Measurements from ENCODE around the gene ZNF768.

The ZNF768 gene

DNA sequence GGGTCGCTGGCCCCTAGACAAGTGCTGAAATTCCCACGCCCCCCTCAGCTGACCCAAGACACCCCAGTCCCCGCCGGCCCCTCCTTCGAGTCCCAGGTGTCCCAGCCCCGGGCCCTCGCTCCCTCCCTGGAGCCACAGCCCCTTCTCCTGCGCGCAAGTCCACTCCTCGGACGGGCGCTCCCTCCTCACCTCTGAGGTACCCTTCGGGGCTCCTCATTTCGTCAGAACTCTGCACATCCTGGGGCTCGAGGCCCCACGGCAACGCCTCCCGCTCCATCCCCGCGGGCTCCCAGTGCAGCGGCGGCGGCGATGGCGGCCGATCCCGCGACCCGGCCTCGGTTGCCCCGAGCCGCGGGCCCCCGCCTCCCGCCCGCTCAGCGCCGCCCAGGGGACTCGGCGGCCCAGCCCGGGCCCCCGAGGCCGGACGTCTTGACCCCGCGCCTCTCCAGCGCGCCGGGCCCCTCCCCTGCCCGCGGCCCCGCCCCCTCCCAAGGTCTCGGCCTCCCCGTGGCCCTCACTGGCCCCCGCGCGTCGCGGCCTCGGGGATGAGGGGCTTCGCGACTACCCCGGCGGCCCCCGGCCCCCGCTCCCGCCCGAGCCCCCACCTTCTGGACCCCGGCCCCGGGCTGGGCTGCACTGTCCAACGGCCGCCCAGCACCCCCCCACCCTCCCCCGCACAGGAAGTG, at the start of gene ZNF768:
Gene ZNF768, minus strand, starts transcription at position 430 of the 686 bp plus-strand sequence. Its CDS starts 153 bp downstream, at position 277.
- no peak for DNase-seq

DNA sequence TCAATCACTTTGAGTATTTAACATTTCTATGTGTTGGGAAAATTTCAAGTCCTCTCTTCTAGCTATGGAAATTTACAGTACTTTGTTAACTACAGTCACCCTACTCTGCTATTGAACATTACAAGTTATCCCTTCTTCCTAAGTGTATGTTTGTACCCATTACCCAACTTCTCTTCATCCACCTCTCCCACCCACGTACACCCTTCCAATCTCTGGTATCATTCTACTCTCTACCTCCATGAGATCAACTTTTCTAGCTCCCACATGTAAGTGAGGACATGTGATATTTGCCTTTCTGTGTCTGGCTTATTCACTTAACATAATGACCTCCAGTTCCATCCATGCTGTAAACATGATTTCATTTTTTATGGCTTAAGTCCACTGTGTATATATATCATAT, 48.3 kb upstream of the ZNF768 start:
- no peak for DNase-seq

DNA sequence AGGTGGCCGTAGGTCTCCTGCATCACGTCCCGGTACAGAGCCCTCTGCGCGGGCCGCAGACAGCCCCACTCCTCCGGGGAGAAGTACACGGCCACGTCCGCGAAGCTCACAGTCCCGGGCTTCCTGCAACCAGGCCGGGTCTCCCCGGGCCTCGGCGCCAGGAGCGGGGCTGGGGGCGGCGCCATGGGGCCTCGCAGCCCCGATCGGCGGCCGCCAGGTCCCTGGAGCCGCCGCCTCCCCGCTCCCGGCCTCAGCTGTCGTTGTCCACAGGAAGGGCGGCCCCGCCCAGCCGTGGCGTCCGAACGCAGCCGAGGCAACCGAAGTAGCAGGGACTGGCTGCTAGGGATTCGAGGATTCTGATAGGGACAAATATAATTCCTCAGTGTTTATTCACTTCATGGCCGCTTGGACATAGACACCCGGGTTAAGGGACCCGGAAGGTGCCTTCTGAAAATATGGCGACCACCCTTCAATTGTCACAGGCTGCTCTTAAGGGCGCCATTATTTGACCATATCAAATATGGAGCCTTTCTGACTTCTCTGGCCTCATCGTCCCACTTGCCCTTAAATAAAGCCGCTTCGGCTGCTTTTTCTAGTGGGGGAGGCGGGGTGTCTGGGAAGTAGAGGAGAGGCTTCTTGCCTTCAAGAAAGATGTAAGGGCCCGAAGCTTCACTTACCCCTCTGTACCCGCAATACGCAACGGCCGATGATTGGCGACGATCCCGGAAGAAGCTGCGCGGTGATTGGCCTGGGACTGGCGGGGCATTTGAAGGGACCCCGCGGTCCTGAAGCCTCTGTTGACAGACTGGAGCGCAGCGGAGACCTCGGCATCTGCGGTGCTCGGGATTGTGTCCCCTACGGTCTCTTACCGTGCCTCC, 45.3 kb upstream of the ZNF768 start, which contains the start of gene ZNF688:
Gene ZNF688, minus strand, starts transcription at position 270 of the 878 bp plus-strand sequence. Its CDS starts 85 bp downstream, at position 185.
- peak; percentile 95 for DNase-seq

DNA sequence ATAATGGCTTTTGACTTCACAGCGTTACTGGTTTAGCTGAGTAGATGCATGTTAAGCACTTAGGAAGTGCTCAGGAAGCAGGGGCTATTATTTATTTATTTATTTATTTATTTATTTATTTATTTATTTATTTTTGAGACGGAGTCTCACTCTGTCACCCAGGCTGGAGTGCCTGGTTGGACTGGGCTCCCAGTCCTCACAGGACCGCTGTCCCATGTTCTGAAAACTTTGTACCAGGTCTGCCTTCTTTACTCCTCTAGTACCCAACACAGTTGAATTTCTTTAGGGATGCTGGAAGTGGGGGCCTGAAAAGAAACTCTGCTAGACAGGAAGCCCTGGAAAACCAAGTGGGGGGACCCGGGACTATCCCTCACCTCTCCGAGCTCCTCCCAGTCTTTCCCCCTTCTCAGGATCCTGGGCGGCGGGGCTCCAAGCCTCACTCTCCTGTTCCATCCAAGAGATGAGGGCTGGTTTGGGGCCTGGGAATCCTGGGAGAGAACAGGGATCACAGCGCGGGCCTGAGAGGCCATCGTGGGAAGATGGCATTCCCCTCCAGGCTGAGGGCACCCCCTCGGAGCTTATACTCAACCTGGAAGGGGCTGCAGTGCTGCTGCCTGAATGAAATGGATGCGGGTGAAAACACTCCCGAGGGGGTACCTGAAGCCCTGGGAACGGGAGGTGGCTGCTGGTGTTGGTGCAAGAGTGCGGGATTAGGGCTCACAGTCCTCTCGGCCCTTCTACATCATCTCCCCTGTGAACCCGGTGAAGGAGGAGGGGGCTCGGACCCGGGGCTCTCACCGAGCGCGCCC, 44.5 kb upstream of the ZNF768 start:
- DNase-seq: no peak

DNA sequence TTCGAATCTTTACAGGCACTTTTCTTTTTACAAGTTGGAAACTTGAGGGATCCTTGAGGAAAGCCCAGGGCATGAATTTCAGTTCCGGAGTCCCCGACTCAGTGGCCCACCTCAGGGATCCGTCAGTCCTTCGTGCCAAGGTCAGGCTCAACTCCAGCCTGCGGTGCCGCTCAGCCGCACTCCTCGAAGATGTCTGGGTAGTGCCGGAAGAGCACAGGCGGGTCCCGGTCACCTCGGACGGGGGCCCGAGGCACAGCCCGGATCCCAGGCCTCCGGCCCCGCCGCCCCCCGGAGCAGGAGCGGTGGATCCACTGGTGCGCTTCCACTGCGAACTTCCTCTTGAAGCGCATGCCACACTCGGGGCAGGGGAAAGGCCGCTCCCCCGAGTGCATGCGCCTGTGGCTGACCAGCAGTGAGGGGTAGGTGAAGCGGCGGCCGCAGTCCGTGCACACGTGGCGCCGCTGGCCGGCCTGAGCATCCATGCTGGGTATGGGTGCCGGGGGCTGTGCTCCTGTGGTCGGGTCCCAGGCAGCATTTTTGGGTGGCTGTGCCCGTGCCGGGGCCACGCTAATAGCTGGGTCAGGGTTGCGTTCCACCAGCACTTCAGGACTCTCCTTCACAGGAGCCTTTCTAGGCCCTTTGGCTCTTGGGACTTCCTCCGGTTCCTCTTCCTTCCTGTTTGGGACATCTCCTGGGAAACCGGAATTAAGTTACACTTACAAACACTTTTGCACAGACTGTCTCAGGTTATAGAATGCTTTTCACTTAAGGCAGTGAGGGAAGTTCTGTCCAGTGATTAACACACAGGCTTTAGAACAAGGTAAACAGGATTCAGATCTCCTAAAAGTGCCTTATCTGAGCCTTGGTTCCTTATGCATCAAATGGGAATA, 43.6 kb upstream of the ZNF768 start:
- no peak for DNase-seq

DNA sequence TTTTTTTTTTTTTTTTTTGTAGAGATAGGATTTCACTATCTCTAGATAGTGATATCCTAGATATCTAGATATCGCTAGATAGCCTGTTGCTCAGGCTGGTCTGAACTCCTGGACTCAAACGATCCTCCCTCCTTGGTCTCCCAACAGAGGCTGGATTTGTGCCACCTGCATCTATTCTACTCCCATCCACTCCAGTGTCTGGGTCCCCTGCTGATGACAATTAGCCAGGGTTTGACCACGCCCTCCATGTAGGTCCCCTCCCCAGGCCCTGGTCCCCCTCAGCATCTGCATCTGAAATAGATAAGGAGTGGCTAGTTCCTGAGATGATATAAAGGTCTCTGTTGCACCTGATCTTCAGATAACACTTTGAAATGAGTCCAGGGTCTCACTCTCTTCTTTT, 42.9 kb upstream of the ZNF768 start:
- DNase-seq: no peak

DNA sequence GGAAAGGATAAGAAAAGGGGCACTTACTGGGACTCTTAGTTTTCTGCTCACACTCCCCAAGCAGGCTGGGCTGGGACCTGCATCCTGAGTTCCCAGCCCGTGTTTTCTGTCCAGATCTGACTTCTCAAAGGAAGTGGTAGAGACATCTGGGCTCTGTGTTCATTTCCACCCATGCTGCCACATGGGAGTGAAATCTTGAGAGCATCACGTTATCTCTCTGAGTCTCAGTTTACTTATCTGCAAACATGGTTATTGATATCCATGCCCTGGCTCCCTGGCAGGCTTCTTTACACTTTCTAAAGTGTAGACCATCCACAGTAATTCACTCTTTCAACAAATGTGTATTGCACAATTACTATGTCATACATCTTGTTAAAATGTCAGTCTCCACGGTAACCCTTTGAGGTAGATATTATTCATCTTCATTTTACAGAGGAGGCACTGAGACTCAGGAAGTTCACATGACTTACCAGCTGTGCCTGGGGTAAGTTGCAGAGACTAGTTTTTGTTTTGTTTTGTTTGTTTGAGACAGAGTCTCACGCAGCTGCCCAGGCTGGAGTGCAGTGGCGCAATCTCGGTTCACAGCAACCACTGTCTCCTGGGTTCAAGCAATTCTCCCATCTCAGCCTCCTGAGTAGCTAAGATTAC, 41.7 kb upstream of the ZNF768 start:
- peak; percentile 44 for DNase-seq

DNA sequence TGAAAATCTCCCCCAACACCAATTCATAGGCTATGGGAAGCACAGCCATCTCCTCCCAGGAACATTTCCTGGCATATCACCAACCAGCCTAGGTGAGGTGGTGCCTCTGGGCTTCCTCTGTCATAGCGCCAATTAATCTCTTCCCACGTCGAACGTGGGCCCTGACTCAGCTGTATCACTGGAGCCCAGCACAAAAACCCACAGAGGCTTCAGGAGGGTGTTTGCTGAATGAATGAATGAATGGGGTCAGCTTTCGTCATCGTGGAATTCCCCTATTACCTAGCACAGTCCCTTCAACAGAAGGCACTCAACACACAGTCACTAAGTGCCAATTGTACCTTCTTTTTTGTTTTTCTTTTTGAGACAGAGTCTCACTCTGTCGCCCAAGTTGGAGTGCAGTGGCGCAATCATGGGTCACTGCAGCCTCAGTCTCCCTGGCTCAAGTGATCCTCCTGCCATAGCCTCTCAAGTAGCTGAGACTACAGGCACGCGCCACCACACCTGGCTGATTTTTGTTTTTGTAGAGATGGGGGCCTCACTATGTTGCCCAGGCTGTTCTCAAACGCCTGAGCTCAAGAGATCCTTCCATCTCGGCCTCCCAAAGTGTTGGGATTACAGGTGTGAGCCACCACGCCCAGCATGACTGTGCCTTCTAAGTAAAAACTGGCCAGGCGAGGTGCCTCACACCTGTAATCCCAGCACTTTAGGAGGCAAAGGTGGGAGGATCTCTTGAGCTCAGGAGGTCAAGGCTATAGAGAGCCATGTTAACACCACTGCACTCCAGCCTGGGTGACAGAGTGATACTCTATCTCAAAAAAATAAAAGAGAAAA, 41.0 kb upstream of the ZNF768 start:
- peak; percentile 24 for DNase-seq

DNA sequence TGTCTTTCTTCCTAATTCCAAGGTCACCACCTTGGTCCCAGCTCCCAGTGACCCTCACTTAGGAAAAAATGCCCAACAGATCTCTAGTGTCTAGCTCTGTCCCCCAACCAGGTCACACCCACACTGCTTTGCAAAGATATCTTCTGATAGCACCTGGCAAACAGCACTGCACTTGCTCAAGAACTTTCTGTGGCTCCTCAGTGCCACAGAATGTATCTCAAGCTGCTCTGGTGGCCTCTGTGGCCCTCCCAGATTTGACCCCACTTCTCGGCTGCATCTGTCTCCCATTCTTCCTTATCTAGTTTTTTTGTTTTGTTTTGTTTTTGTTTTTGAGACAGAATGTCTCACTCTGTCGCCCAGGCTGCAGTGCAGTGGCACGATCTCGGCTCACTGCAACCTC, 40.2 kb upstream of the ZNF768 start:
- DNase-seq: no peak

DNA sequence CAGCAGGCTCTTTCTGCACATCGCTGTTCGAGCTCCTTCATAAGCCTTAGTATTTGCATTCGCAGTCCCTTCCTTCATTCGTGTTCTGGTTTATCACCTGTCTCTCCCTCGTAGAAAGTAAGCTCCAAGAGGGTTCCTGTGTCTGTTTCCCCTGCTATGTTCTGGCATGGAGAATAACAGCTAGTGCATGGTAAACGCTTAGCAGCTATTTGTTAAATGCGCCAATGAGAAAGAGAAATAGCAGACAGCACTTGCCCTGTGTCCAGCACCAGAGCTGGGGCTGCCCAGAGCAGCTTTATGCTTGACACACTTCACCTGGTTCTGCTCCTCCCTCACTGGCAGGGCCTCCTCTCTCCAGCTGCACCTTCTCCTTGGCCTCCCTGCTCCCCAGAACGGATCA, 39.6 kb upstream of the ZNF768 start:
- DNase-seq: no peak

DNA sequence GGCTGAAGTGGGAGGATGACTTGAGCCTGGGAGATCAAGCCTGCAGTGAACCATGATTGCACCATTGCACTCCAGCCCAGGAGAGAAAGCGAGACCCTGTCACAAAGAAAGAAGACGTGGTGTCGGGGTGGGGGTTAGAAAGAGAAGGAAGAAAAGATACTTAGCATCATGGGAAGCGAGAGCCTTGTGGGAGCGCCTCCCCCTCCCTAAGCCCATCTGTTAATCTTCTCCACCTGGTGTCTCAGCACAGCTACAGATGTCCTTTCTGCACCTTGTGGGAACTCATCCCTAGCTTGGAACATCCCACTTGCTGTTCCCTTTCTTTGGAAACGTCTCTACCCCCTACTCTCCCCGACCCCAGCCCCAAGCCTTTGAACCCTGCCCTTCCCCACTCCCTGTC, 39.2 kb upstream of the ZNF768 start:
- DNase-seq: no peak

DNA sequence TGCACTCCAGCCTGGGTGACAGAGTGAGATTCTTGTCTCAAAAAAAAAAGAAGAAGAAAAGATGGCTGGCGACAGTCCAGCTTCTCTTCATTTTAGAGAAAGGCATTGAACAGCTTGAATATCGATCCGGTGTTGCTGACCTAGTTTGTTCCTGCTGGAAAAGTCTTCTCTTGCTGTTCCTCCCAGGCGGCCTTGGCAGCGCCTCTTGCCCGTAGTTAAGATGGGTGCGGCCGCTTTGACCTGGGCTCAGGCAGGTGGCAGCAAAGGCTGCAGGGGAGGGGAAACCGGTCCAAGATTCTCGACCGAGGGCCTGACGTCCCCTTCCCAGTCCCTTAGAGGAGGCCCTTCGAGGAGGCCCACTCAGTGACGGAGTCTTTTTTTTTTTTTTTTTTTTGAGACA, 35.7 kb upstream of the ZNF768 start:
- no peak for DNase-seq

DNA sequence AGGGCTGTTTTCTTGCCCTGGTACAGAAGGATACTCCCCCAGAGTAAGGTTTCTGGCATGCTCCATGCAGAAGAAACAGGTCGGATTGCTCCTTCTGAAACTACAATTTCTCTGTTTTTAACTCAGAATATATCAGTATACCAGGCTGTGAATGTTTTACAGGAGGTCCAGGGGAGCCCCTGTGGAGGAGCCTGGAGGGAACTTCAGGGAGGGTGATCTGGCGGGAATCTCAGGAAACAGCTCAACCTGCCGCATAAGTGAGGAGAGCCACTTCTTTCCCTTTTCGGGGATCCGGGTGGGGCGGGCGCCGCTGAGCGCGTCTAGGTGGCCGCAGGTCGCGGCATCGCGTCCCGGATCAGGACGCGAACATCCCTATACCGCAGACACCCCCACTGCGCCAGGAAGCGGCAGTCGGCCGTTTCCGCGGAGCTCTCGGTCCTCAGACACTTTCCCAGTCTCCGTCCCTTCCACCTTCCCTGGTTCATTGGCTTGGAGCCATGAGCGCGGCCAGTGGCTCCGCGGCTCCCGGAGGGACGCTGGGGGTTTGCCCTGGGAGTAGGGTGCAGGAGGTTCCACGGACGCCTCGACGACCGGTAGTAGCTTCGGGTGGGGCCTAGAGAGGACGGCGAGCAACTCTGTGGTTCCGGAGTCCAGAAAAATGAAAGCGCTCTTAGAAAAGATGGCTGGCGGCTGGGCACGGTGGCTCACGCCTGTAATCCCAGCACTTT, 34.9 kb upstream of the ZNF768 start:
- no peak for DNase-seq

DNA sequence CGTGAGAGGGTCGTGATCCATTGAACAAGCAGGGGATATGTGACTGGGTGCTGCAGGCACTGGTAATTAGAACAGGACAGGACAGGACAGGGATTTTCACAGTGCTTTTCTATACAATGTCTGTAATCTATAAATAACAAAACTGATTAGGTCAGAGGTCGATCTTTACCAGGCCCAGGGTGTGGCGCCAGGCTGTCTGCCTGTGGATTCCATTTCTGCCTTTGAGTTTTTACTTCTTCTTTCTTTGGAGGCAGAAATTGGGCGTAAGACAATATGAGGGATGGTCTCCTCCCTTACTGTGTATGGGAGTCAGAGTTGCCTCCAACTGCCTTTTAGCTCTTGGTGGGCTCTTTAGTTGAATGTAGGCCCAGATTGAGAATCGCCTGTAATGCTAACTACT, 33.3 kb upstream of the ZNF768 start:
- DNase-seq: no peak

DNA sequence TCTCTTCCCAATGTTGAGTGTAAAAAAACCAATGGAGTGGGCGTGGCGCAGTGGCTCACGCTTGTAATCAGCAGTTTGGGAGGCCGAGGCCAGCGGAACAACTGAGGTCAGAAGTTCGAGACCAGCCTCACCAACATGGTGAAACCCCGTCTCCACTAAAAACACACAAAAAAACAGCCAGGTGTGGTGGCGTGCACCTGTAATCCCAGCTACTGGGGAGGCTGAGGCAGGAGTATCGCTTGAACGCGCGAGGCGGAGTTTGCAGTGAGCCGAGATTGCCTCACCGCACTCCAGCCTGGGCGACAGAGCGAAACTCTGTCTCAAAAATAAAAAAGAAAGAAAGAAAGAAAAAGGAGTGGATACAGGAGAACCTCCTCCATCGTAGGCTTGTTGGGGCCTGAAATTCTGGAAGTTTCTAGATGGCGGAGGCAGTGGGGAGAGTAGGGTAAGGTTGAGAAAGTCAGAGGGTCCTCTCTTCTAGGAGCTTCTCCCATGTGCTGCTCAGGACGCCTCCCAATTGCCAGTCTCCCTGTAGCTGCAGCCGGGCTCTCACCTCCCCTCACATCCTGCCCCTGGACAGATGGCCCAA, 32.5 kb upstream of the ZNF768 start:
- DNase-seq: no peak

DNA sequence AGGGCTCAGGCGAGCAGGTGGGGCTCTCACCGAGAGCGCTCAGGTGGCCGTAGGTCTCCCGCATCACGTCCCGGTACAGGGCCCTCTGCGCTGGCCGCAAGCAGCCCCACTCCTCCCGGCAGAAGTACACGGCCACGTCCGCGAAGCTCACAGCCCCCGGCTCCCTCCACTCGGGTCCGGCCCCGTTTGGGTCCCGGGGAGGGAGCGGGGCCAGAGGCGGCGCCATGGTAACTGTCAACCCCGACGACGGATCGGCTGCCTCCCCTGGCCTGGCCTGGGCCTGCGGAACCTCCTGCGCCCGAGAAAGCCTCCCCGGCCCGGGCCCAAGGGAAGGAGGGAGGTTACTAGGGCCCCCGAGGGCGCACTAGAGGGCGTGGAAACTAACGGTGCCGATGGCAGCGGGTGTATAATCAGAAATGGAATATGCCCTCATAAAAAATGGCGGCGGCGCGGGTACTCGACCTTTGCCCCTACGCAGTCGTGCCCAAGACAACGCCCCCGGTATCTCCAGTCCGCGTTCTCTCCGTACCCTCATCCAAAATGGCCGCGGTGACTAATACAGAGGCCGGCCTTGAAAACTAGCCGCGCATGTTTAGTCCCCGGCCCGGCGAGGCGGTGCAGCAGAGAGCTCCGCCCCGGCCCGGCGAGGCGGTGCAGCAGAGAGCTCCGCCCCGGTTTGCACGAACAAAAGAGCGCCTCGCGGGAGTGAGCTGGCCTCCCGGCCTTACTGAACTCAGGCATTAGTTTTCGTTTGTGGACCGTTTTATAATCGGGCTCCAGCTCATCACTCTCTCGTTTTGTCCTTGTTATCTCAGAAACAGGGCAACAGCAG, 31.8 kb upstream of the ZNF768 start, which contains the start of gene ZNF764:
Gene ZNF764, minus strand, starts transcription at position 418 of the 832 bp plus-strand sequence. Its CDS starts 192 bp downstream, at position 226.
- peak; percentile 95 for DNase-seq

DNA sequence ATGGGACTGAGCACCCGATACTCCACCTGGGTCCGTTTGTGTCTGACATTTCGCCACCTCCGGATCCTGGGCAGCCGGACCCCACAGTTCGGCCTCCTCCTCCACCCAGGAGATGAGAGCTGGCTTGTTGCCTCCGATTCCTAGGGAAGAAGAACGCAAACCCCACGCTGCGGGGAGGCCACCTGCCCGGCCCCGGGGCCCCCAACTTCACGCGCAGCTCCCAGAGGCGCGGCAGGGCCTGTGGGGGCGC, 31.3 kb upstream of the ZNF768 start:
- DNase-seq: peak; percentile 40

DNA sequence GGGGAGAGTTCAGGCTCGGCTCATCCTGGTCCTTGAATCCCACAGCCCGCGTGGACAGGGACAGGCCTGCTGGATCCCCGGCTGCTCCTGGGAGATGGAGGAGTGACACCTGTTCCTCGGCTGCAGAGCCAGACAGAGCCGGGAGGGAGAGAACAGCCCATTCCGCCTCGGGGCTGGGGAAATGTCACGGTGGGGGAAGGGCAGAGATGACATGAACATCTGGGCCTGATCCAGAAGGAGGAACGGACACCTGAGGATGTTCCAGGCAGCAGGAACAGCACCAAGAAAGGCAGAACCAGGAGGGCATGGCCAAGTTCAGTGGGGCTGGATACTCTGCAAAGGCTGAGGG, 29.7 kb upstream of the ZNF768 start:
- DNase-seq: no peak

Measured in activated gamma-delta T cell treated with Interleukin-2 at 50 U/mL for 16 hours (primary cell).